Measurements from ENCODE around the gene MACC1.
A peak's percentile ranks its signal among the peaks of the same experiment; 100 is the strongest.

Gene MACC1

GRCh38 chr7:20173828-20174227 is 43.4 kb downstream of the MACC1 start:
- Histone ChIP-seq H3K9me3 (replicated peaks; ENCODE audit: insufficient read depth, low read length) (no peaks in the 10 kb centered on the region), H3K4me3 (ENCODE audit: low read length) (no peak overlapping the region), H3K9me2 (replicated peaks; ENCODE audit: insufficient read depth, low read length) (no peaks in the 10 kb centered on the region), H3K36me3 (replicated peaks; ENCODE audit: insufficient read depth, low read length) (no peaks in the 10 kb centered on the region), H3K27me3 (replicated peaks; ENCODE audit: insufficient read depth, low read length) (no peaks in the 10 kb centered on the region), H3K4me1 (ENCODE audit: low read length) (no peaks in the 10 kb centered on the region), H3K9ac (ENCODE audit: low read length) (no peak overlapping the region), H3F3A (ENCODE audit: insufficient read depth, low read length) (no peaks in the 10 kb centered on the region), H3K27ac (ENCODE audit: low read length) (no peak overlapping the region), H4K20me1 (ENCODE audit: insufficient read depth, low read length) (no peaks in the 10 kb centered on the region), H3K4me2 (ENCODE audit: low read depth, low read length) (no peak overlapping the region), H2AFZ (ENCODE audit: low read length) (no peak overlapping the region), H3K79me2 (ENCODE audit: low read length) (peaks cover 36% of the 10 kb centered on the region)
- TF ChIP-seq EZH2phosphoT487 (IDR thresholded peaks at IDR 0.05; ENCODE audit: low read length), result no peak
- no peak for TF ChIP-seq EZH2 (optimal IDR thresholded peaks at IDR 0.05; ENCODE audit: low read depth, low read length)
- no peak for TF ChIP-seq CTCF (IDR thresholded peaks at IDR 0.05; ENCODE audit: low read length)
- no peak for DNase-seq

- no peaks in the 10 kb centered on the region for H3K9me3 ChIP-seq (replicated peaks; ENCODE audit: insufficient read depth, low read length)
- H3K27ac ChIP-seq (ENCODE audit: low read length), result no peak overlapping the region
- H3K79me2 ChIP-seq (ENCODE audit: low read length), result peaks cover 31% of the 10 kb centered on the region
- no peaks in the 10 kb centered on the region for H3F3A ChIP-seq (ENCODE audit: insufficient read depth, low read length)
- DNase-seq, result peak; percentile 24
- H4K20me1 ChIP-seq (ENCODE audit: insufficient read depth, low read length), result no peaks in the 10 kb centered on the region
- no peaks in the 10 kb centered on the region for H3K4me1 ChIP-seq (ENCODE audit: low read length)
- H3K9ac ChIP-seq (ENCODE audit: low read length), result no peak overlapping the region
- H3K4me2 ChIP-seq (ENCODE audit: low read depth, low read length), result no peak overlapping the region
- TF ChIP-seq EZH2phosphoT487 (IDR thresholded peaks at IDR 0.05; ENCODE audit: low read length) (no peak), CTCF (IDR thresholded peaks at IDR 0.05; ENCODE audit: low read length) (peak; percentile 58)
- H3K4me3 ChIP-seq (ENCODE audit: low read length), result no peak overlapping the region
- no peaks in the 10 kb centered on the region for H3K36me3 ChIP-seq (replicated peaks; ENCODE audit: insufficient read depth, low read length)
- no peaks in the 10 kb centered on the region for H3K27me3 ChIP-seq (replicated peaks; ENCODE audit: insufficient read depth, low read length)
- H2AFZ ChIP-seq (ENCODE audit: low read length), result no peak overlapping the region
- H3K9me2 ChIP-seq (replicated peaks; ENCODE audit: insufficient read depth, low read length), result no peaks in the 10 kb centered on the region
Measured at GRCh38 chr7:20172736-20173334, 44.3 kb downstream of the MACC1 start.

GRCh38 chr7:20170633-20171032 is 46.6 kb downstream of the MACC1 start:
- DNase-seq, result no peak
- H3K9me3 ChIP-seq (replicated peaks; ENCODE audit: insufficient read depth, low read length), result no peaks in the 10 kb centered on the region

More at GRCh38 chr7:20170633-20171032, 46.6 kb downstream of the MACC1 start:
- Histone ChIP-seq H3K79me2 (ENCODE audit: low read length) (peaks cover 20% of the 10 kb centered on the region), H3K4me2 (ENCODE audit: low read depth, low read length) (no peak overlapping the region), H4K20me1 (ENCODE audit: insufficient read depth, low read length) (no peaks in the 10 kb centered on the region), H2AFZ (ENCODE audit: low read length) (no peak overlapping the region), H3F3A (ENCODE audit: insufficient read depth, low read length) (no peaks in the 10 kb centered on the region), H3K36me3 (replicated peaks; ENCODE audit: insufficient read depth, low read length) (no peaks in the 10 kb centered on the region), H3K4me1 (ENCODE audit: low read length) (no peaks in the 10 kb centered on the region), H3K27ac (ENCODE audit: low read length) (no peak overlapping the region), H3K4me3 (ENCODE audit: low read length) (no peak overlapping the region), H3K9ac (ENCODE audit: low read length) (no peak overlapping the region), H3K9me2 (replicated peaks; ENCODE audit: insufficient read depth, low read length) (no peaks in the 10 kb centered on the region), H3K27me3 (replicated peaks; ENCODE audit: insufficient read depth, low read length) (no peaks in the 10 kb centered on the region)
- TF ChIP-seq CTCF (IDR thresholded peaks at IDR 0.05; ENCODE audit: low read length) (no peak), EZH2 (optimal IDR thresholded peaks at IDR 0.05; ENCODE audit: low read depth, low read length) (no peak), EZH2phosphoT487 (IDR thresholded peaks at IDR 0.05; ENCODE audit: low read length) (no peak)
